GM18502 (cell line): ENCODE measurements around the gene PIP5K1B.

Experiments used
- ATAC-seq: cut with Tn5 transposase; IDR thresholded peaks from one replicate; pipeline ENCODE4 v1.9.1; 2021; ENCODE audit warnings: mild to moderate bottlenecking; ENCODE audit not compliant: unreplicated experiment, poor library complexity

PIP5K1B gene

DNA sequence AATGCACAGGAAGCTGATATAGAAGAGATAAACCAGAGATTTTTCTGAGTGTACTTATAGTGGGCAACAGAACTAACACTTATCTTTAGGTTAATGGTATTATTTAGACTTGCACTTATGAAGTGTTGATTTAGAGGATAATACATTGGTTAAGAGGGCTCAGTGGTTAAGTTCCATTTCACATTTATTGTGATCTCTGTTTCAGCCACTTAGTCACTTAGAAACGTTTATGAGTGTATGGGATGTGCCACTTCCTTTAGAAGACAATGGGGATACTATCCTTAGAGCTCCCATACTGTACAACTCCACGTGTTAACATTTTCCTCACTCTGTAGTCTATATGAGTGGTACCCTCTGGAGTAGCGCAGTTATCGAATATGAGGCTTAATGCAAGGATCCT lies 57.5 kb downstream of the PIP5K1B start:
- ATAC-seq = no peak

DNA sequence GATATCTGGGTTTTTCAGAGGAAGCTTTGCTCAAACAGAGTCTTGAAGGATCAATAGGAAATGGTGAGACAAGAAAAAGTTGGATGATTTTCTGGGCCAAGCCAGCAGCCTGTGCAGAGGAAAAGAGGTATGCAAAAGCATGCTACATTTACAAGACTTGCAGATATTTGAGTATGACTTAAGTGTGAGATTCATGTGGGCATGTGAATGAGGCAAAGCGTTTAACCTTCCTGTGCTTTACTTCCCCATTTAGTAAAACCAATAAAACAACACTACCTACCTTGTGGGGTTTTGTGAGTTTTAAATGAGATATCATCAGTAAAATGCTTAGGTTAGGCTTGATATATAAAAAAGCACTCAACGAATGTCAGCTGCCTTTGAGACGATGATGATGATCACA lies 58.1 kb downstream of the PIP5K1B start:
- no peak for ATAC-seq

- ATAC-seq = no peak
These were observed 63.6 kb downstream of the PIP5K1B start for GRCh38 chr9:68768619-68769018.

GRCh38 chr9:68769852-68770251 lies 64.8 kb downstream of the PIP5K1B start:
- no peak for ATAC-seq

- no peak for ATAC-seq
These were observed 66.3 kb downstream of the PIP5K1B start for GRCh38 chr9:68771376-68771775.

- ATAC-seq = no peak
These were observed 70.1 kb downstream of the PIP5K1B start for GRCh38 chr9:68775003-68775730.

GRCh38 chr9:68777070-68777763 lies 72.2 kb downstream of the PIP5K1B start:
- ATAC-seq = no peak

GRCh38 chr9:68778635-68779034 lies 73.6 kb downstream of the PIP5K1B start:
- no peak for ATAC-seq

DNA sequence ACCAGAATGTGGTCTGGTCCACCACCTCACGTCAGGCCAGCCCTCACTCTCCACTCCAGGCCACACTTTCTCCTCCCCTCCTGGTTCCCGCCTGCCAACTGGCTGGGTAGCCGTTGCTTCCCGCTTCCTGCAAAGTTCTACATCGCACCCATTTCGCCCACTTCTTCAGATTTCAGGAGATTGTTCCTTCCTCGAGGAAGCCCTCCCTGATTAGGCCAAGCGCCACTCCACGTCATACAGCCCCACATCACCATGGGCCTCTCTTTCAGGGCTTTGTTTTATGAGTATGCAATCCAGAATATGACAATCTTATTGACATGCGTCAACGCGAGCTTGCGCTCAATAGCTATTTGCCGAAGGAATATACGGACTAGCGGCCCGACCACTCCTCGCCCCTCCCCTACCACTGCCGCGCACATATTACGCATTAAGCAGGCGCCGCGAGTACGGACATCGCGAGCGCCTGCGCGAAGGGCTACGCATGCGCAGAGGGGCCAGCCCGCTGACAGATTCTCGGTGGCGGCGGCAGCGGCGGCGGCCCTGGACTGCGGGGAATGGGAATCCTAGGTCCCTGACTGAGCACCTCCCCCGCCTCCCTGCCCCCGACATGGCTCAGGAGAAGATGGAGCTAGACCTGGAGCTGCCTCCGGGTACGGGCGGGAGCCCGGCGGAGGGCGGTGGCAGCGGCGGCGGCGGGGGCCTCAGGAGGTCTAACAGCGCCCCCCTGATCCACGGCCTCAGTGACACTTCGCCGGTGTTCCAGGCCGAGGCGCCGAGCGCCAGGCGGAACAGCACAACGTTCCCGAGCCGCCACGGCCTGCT lies 74.7 kb downstream of the PIP5K1B start:
- ATAC-seq = peak; percentile 87

DNA sequence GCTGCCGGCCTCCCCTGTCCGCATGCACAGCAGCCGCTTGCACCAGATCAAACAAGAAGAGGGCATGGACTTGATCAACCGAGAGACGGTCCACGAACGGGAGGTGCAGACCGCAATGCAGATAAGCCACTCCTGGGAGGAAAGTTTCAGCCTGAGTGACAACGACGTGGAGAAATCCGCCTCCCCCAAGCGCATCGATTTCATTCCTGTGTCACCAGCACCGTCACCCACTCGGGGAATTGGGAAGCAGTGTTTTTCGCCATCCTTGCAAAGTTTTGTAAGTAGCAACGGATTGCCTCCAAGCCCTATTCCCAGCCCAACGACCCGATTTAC lies 75.3 kb downstream of the PIP5K1B start:
- no peak for ATAC-seq

GRCh38 chr9:68780720-68781119 lies 75.7 kb downstream of the PIP5K1B start:
- no peak for ATAC-seq

DNA sequence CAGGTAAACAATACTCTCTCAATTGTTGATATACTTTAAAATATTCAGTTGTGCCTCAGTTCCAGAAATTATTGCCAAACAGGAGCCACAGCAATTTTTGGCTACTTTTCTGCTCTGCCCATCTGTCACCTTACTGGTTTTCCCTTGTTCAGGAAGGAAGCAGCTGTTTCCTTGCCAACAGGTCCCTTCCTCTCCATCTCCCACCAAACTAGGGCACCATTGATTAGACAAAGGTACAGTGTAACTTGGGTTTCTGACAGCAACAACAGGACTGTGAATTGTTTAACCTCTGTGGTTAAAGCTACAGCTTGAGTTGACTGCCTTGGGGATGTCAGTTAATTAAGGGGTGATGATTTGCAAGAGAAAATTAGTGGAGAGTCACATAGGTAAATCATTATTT lies 76.9 kb downstream of the PIP5K1B start:
- ATAC-seq = no peak

DNA sequence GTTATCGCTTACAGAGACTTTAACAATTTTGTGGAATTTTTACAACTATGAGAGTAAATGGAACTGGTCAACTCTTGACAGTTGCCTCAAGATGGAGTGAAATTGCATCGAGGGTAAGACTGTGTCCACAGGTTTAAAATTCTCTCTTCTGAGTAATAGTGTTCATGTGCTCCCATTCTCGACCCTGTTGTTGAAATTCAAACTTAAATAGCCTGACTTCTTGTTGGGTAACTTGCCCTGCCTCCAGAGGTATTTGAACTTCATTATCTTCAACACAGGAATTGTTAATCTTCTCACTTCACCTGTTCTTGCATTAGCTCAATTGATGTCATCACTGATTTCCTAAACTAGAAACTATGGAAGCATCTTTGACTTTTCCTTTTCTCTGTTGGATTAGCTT lies 77.5 kb downstream of the PIP5K1B start:
- no peak for ATAC-seq

- no peak for ATAC-seq
These were observed 80.9 kb downstream of the PIP5K1B start for GRCh38 chr9:68785965-68786364.

DNA sequence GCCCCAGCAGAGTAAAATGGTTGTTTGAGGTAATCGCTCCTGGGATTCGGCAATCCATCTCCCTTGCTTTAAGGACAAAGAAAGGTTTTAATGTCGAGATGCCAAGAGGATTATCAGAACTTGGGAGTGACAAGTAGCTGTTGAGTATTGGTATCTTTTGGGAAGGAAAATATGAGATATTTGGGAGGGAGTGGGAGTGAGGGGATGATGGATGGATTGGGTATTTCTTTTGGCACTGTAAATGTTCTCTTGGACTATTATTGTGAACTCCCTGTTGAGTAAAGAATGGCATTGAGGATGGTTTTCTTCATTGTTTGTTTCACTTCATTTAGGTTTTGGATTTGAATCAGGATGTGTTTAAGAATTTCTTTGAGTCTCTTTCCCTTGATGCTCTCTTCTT lies 86.1 kb downstream of the PIP5K1B start:
- ATAC-seq = no peak

DNA sequence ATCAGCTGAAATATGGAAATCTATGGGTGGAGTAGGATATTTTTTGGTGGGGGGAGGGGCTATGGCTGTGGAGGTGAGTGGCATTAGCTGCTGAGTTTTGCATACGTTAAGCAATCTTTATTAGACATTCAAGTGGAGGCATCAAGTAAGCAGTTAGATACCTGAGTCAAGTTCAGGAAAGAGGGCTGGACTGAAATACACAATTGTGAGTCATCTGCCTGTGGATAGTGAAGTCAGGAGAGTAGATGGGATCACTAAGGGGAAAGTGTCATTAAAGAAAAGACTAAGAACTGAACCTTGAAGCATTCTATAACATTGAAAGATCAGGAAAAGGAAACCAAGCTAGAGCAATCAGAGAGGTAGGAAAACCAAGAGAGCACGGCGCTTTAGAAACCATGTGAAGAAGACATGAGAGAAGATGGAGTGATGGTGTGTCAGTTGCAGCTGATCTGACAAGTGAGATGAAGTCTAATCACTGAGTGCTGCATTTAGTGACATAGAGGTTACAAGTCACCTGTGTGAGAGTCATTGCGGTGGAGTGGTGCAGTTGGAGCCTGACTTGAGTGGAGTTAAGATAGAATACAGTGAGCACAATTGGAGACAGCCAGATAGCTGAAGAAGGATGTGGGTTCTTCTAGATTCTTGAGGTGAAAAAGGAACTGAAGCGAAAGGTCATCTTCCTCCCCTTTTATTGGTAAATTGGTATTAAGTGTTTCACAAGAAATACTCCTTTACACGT lies 88.7 kb downstream of the PIP5K1B start:
- ATAC-seq = peak; percentile 96

GRCh38 chr9:68794898-68795297 lies 89.9 kb downstream of the PIP5K1B start:
- no peak for ATAC-seq

DNA sequence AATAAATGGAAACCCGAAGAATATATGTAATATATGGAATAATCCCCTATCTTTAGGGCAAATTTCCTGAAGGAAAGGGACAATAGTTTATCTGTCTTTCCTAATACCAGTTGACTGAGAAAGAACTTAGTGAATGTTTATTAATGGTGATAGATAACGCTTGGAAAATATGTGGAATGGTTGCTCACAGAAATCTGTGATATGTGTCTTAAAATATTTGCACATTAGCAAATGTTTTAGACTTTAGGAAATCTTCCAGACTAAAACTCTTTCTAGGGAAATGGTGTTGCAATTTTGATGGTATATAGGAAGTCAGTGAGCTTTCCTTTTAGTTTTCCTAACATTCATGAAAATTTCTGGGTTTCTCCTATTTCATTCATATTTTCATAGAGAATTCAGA lies 90.4 kb downstream of the PIP5K1B start:
- ATAC-seq = no peak

GRCh38 chr9:68797116-68797515 lies 92.1 kb downstream of the PIP5K1B start:
- no peak for ATAC-seq

DNA sequence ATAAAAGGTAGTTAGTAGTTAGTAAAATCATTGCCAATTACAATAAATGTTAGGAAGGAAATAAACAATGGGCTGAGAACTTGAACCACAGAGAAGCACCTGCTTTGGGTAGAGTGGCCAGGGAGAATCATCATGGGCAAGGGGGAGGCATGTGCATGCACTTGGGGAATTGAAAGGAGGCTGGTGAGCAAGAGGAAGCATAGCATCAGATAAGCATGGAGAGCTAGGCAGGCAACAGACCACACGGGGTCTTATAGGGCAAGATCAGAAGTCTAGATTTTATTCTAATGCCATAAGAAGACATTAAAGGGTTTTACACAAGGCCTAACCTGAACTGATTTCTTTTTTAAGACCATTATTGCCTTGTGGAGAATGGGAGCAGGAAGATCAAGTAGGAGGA lies 93.4 kb downstream of the PIP5K1B start:
- no peak for ATAC-seq

DNA sequence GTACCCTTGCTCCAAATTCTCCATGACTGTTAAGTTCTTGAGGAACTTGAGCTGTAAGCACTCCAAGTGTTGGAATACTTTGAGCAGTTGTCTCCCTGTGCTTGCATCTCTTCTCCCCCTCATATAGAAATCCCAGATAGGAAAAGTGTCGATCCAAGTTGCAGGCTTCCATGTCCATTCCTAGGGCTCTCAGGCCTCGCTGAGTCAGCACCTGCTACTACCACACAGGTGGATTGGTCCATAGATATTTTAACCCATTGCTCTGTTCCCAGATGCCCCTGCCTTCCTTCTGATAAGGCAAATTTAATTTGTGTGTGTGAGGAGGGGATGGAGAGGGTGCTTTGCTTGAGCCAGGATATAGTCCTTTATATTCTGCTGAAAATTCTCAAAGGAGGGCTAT lies 95.8 kb downstream of the PIP5K1B start:
- no peak for ATAC-seq
